ENCODE measurements around the gene ASTN1.

The ASTN1 gene

GRCh38 chr1:176994931-176995596, 169.4 kb downstream of the ASTN1 start:
- no peak for DNase-seq

GRCh38 chr1:176993587-176993986, 170.9 kb downstream of the ASTN1 start:
- DNase-seq = no peak
- no peak for TF ChIP-seq GATA1 (IDR thresholded peaks at IDR 0.05; ENCODE audit: low read depth, low read length)
- TF ChIP-seq POLR2A (IDR thresholded peaks at IDR 0.05; ENCODE audit: low read length) = no peak

More at GRCh38 chr1:176994931-176995596, 169.4 kb downstream of the ASTN1 start:
- TF ChIP-seq GATA1 (IDR thresholded peaks at IDR 0.05; ENCODE audit: low read depth, low read length) (no peak), POLR2A (IDR thresholded peaks at IDR 0.05; ENCODE audit: low read length) (no peak)

- no peak for DNase-seq
- TF ChIP-seq POLR2A (IDR thresholded peaks at IDR 0.05; ENCODE audit: low read length) = no peak
- no peak for TF ChIP-seq GATA1 (IDR thresholded peaks at IDR 0.05; ENCODE audit: low read depth, low read length)
Observed at GRCh38 chr1:176989754-176990153, 174.8 kb downstream of the ASTN1 start.

GRCh38 chr1:176989023-176989422, 175.5 kb downstream of the ASTN1 start:
- DNase-seq = no peak
- TF ChIP-seq GATA1 (IDR thresholded peaks at IDR 0.05; ENCODE audit: low read depth, low read length) = no peak

- TF ChIP-seq POLR2A (IDR thresholded peaks at IDR 0.05; ENCODE audit: low read length) = no peak
- TF ChIP-seq GATA1 (IDR thresholded peaks at IDR 0.05; ENCODE audit: low read depth, low read length) = no peak
- no peak for DNase-seq
Observed at GRCh38 chr1:176987016-176987415, 177.5 kb downstream of the ASTN1 start.

- no peak for TF ChIP-seq GATA1 (IDR thresholded peaks at IDR 0.05; ENCODE audit: low read depth, low read length)
- no peak for TF ChIP-seq POLR2A (IDR thresholded peaks at IDR 0.05; ENCODE audit: low read length)
- no peak for DNase-seq
Observed at GRCh38 chr1:176983731-176984130, 180.8 kb downstream of the ASTN1 start.

- no peak for DNase-seq
- TF ChIP-seq POLR2A (IDR thresholded peaks at IDR 0.05; ENCODE audit: low read length) (no peak), GATA1 (IDR thresholded peaks at IDR 0.05; ENCODE audit: low read depth, low read length) (no peak)
Observed at GRCh38 chr1:176976771-176977170, 187.7 kb downstream of the ASTN1 start.

GRCh38 chr1:176976225-176976624, 188.3 kb downstream of the ASTN1 start:
- TF ChIP-seq GATA1 (IDR thresholded peaks at IDR 0.05; ENCODE audit: low read depth, low read length) (no peak), POLR2A (IDR thresholded peaks at IDR 0.05; ENCODE audit: low read length) (no peak)

GRCh38 chr1:176964687-176965086, 199.8 kb downstream of the ASTN1 start:
- TF ChIP-seq GATA1 (IDR thresholded peaks at IDR 0.05; ENCODE audit: low read depth, low read length) (no peak), POLR2A (IDR thresholded peaks at IDR 0.05; ENCODE audit: low read length) (no peak)
- no peak for DNase-seq

More at GRCh38 chr1:176976225-176976624, 188.3 kb downstream of the ASTN1 start:
- no peak for DNase-seq

GRCh38 chr1:176963181-176963580, 201.3 kb downstream of the ASTN1 start:
- TF ChIP-seq POLR2A (IDR thresholded peaks at IDR 0.05; ENCODE audit: low read length) = no peak
- TF ChIP-seq GATA1 (IDR thresholded peaks at IDR 0.05; ENCODE audit: low read depth, low read length) = no peak
- no peak for DNase-seq

- TF ChIP-seq GATA1 (IDR thresholded peaks at IDR 0.05; ENCODE audit: low read depth, low read length) = no peak
- TF ChIP-seq POLR2A (IDR thresholded peaks at IDR 0.05; ENCODE audit: low read length) = no peak
- no peak for DNase-seq
Observed at GRCh38 chr1:176961678-176962077, 202.8 kb downstream of the ASTN1 start.

GRCh38 chr1:176959191-176959820, 205.2 kb downstream of the ASTN1 start:
- TF ChIP-seq POLR2A (IDR thresholded peaks at IDR 0.05; ENCODE audit: low read length) = no peak
- TF ChIP-seq GATA1 (IDR thresholded peaks at IDR 0.05; ENCODE audit: low read depth, low read length) = no peak
- no peak for DNase-seq

- no peak for DNase-seq
- TF ChIP-seq GATA1 (IDR thresholded peaks at IDR 0.05; ENCODE audit: low read depth, low read length) (no peak), POLR2A (IDR thresholded peaks at IDR 0.05; ENCODE audit: low read length) (no peak)
Observed at GRCh38 chr1:176957603-176958002, 206.9 kb downstream of the ASTN1 start.

GRCh38 chr1:176954242-176954641, 210.3 kb downstream of the ASTN1 start:
- no peak for DNase-seq
- no peak for TF ChIP-seq POLR2A (IDR thresholded peaks at IDR 0.05; ENCODE audit: low read length)
- TF ChIP-seq GATA1 (IDR thresholded peaks at IDR 0.05; ENCODE audit: low read depth, low read length) = no peak

- DNase-seq = no peak
- TF ChIP-seq GATA1 (IDR thresholded peaks at IDR 0.05; ENCODE audit: low read depth, low read length) = no peak
Observed at GRCh38 chr1:176950736-176951324, 213.7 kb downstream of the ASTN1 start.
